A673 (cell line): ENCODE measurements around the gene TAF3. TPM values are rescaled to one million over a fixed set of nuclear protein-coding genes. Genes with fewer than 3 reads are reported as not detected.

Source experiments
- BruUV-seq: library from RNA; stranded (reverse); fragments of 400-500 nt; replicated peaks from 2 replicates; lab custom pipeline; 2021; lab: Mats Ljungman, UMichigan
- CTCF ChIA-PET: fragments of 300-600 bp; sonication (Branson Sonifier 250); formaldehyde crosslinking; loops from one replicate; lab custom pipeline; 2022; ENCODE audit warnings: antibody characterized with exemption; lab: Charles Lee
- POLR2A ChIA-PET: fragments of 300-600 bp; sonication (Branson Sonifier 250); formaldehyde crosslinking; loops from one replicate; lab custom pipeline; 2022; ENCODE audit warnings: antibody characterized with exemption; ENCODE audit not compliant: low non-redundant PET; lab: Charles Lee
- DNase-seq: peaks from one replicate; pipeline ENCODE4 v3.0.0-alpha.2; 2015; ENCODE audit warnings: low spot score
- H3K27ac ChIP-seq: fragments of 200-600 bp; sonication (generic); 2 replicates; pipeline ENCODE4 v1.5.1; 2016; ENCODE audit warnings: mixed run types, low read depth, mild to moderate bottlenecking, mixed read lengths, antibody characterized with exemption, low read length; ENCODE audit not compliant: poor library complexity, severe bottlenecking
- H3K27me3 ChIP-seq: fragments of 200-600 bp; sonication (generic); replicated peaks from 2 replicates; pipeline ENCODE4 v1.6.1; 2017; ENCODE audit warnings: mixed run types, low read depth, mild to moderate bottlenecking, mixed read lengths, antibody characterized with exemption, low read length; ENCODE audit not compliant: insufficient read depth, poor library complexity
- H3K36me3 ChIP-seq: fragments of 200-600 bp; sonication (generic); 2 replicates; pipeline ENCODE4 v1.6.1; 2016; ENCODE audit warnings: mixed run types, mild to moderate bottlenecking, mixed read lengths, antibody characterized with exemption, low read length; ENCODE audit not compliant: insufficient read depth, poor library complexity, severe bottlenecking
- H3K4me1 ChIP-seq: fragments of 200-600 bp; sonication (generic); 2 replicates; pipeline ENCODE4 v1.6.1; 2017; ENCODE audit warnings: mixed run types, mild to moderate bottlenecking, mixed read lengths, antibody characterized with exemption, low read length; ENCODE audit not compliant: insufficient read depth, poor library complexity, severe bottlenecking
- H3K4me3 ChIP-seq: fragments of 200-600 bp; sonication (generic); 2 replicates; pipeline ENCODE4 v1.5.1; 2016; ENCODE audit warnings: low read depth, mixed run types, mild to moderate bottlenecking, mixed read lengths, low read length; ENCODE audit not compliant: poor library complexity, severe bottlenecking
- H3K9me3 ChIP-seq: fragments of 200-600 bp; sonication (generic); 2 replicates; pipeline ENCODE4 v1.6.1; 2016; ENCODE audit warnings: mixed run types, low read depth, mild to moderate bottlenecking, mixed read lengths, antibody characterized with exemption, low read length; ENCODE audit not compliant: poor library complexity, severe bottlenecking
- CTCF ChIP-seq: fragments of 300-800, 200-600 bp; sonication (generic); conservative IDR thresholded peaks from 2 replicates; pipeline ENCODE4 v1.5.1; 2017; ENCODE audit warnings: low read depth, mild to moderate bottlenecking, antibody characterized with exemption, low read length, moderate library complexity, mixed read lengths
- EZH2 ChIP-seq: fragments of 200-600 bp; sonication (generic); IDR thresholded peaks from 2 replicates; pipeline ENCODE4 v1.6.1; 2017; ENCODE audit warnings: borderline replicate concordance, low read depth, mild to moderate bottlenecking, mixed read lengths, antibody characterized with exemption, low read length; ENCODE audit not compliant: poor library complexity, severe bottlenecking
- intact Hi-C: fragments of 100-400 bp; cut with micrococcal nuclease; formaldehyde crosslinking; loops from one replicate; pipeline ENCODE4 v1.10.0; 2022; ENCODE audit not compliant: unreplicated experiment
- total RNA-seq: library from RNA; stranded (reverse); gene quantifications from 2 replicates; pipeline ENCODE4 v1.2.3, GENCODE V29; 2021

TAF3 gene
- total RNA-seq, 1 experiment from 2014 or later, result 14.0 TPM

DNA sequence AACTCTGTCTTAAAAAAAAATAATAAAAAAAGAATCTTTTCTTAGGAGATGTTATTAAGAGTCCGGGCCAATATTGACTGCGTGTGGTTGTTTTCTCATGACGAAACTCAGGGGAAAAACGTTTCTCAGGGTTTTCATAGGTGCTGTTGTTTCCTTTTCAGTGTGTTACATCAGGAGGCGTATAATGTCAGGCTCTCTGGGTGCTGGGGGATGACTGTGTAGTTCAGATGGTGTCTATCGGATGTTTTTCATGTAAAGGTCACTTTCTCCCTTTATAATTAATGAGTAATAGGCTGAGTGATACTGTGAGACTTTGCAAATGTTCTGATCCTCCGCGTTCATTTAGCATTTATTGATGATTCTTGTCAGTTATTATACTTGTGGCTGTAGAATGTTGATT lies 84.1 kb downstream of the TAF3 start:
- POLR2A ChIA-PET, result no interaction called here
- no TSS peak for BruUV-seq
- CTCF ChIA-PET, result no interaction called here
- Histone ChIP-seq H3K4me1 (no peaks in the 10 kb centered on the region), H3K27me3 (no peaks in the 10 kb centered on the region), H3K27ac (no peak overlapping the region), H3K9me3 (no peaks in the 10 kb centered on the region), H3K4me3 (no peak overlapping the region), H3K36me3 (no peaks in the 10 kb centered on the region)
- TF ChIP-seq EZH2, result no peak
- TF ChIP-seq CTCF, result no peak
- intact Hi-C loops, result no loop called here
- DNase-seq, result no peak

DNA sequence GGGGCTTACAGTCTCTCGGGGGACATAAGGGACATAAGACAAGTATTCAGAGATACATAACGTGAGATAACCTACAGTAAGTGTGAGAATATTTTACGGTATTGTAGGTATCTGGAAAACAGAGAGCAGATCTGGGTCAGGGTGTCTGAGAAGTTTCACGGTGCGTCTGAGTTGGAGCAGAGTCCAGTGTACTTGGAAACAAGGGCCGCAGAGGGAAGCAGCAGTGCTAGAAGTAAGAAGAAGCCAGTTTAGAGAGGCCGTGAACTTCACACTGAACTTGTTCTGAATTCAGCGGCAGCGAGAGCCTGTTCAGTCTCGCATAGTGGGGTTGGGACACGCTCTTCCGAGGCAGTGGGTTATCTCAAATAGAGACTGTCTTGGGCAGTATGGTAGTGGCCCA lies 85.5 kb downstream of the TAF3 start:
- intact Hi-C loops, result no loop called here
- no peak for DNase-seq
- POLR2A ChIA-PET, result no interaction called here
- H3K27ac ChIP-seq, result no peak overlapping the region
- H3K9me3 ChIP-seq, result no peaks in the 10 kb centered on the region
- no peaks in the 10 kb centered on the region for H3K27me3 ChIP-seq
- no peaks in the 10 kb centered on the region for H3K36me3 ChIP-seq
- no peak overlapping the region for H3K4me3 ChIP-seq
- no peak for TF ChIP-seq EZH2
- no peak for TF ChIP-seq CTCF
- CTCF ChIA-PET, result no interaction called here
- BruUV-seq, result no TSS peak
- no peaks in the 10 kb centered on the region for H3K4me1 ChIP-seq

GRCh38 chr10:7906128-7906527 lies 87.8 kb downstream of the TAF3 start:
- H3K36me3 ChIP-seq, result no peaks in the 10 kb centered on the region
- no peaks in the 10 kb centered on the region for H3K4me1 ChIP-seq
- no peaks in the 10 kb centered on the region for H3K27me3 ChIP-seq
- TF ChIP-seq EZH2 (no peak), CTCF (no peak)
- DNase-seq, result no peak
- ChIA-PET CTCF (no interaction called here), POLR2A (no interaction called here)
- H3K9me3 ChIP-seq, result no peaks in the 10 kb centered on the region
- no peak overlapping the region for H3K27ac ChIP-seq
- BruUV-seq, result no TSS peak
- intact Hi-C loops, result no loop called here
- no peak overlapping the region for H3K4me3 ChIP-seq
